NT2/D1 (cell line): Measurements from ENCODE around the gene NTHL1.

Experiments used
- DNase-seq: peaks from one replicate; pipeline ENCODE4 v3.0.0-alpha.2; 2011; ENCODE audit warnings: low read depth, low spot score
- H3K27me3 ChIP-seq: 2 replicates; pipeline ENCODE4 v1.6.0; 2011; ENCODE audit warnings: mild to moderate bottlenecking; ENCODE audit not compliant: insufficient read length, insufficient read depth
- H3K36me3 ChIP-seq: 2 replicates; pipeline ENCODE4 v1.6.1; 2011; ENCODE audit warnings: mild to moderate bottlenecking, low read length, mixed read lengths; ENCODE audit not compliant: insufficient read depth, insufficient read length
- H3K4me1 ChIP-seq: 2 replicates; pipeline ENCODE4 v1.5.1; 2011; ENCODE audit not compliant: insufficient read depth, insufficient read length
- H3K4me3 ChIP-seq: 2 replicates; pipeline ENCODE4 v1.5.1; 2011; ENCODE audit warnings: low read depth; ENCODE audit not compliant: insufficient read length
- H3K9ac ChIP-seq: 2 replicates; pipeline ENCODE4 v1.6.0; 2011; ENCODE audit warnings: low read depth; ENCODE audit not compliant: insufficient read length
- H3K9me3 ChIP-seq: 2 replicates; pipeline ENCODE4 v1.5.1; 2011; ENCODE audit warnings: mild to moderate bottlenecking, low read length; ENCODE audit not compliant: insufficient read depth
- SUZ12 ChIP-seq: IDR thresholded peaks from 2 replicates; pipeline ENCODE4 v1.6.1; 2011; ENCODE audit not compliant: insufficient read length, insufficient read depth; ENCODE audit errors: extremely low read depth
- YY1 ChIP-seq: IDR thresholded peaks from 2 replicates; pipeline ENCODE4 v1.6.1; 2011; ENCODE audit not compliant: insufficient read length, insufficient read depth
- ZNF274 ChIP-seq: IDR thresholded peaks from 2 replicates; pipeline ENCODE4 v1.6.1; 2011; ENCODE audit warnings: mild to moderate bottlenecking, low read depth, low read length

NTHL1 gene

DNA sequence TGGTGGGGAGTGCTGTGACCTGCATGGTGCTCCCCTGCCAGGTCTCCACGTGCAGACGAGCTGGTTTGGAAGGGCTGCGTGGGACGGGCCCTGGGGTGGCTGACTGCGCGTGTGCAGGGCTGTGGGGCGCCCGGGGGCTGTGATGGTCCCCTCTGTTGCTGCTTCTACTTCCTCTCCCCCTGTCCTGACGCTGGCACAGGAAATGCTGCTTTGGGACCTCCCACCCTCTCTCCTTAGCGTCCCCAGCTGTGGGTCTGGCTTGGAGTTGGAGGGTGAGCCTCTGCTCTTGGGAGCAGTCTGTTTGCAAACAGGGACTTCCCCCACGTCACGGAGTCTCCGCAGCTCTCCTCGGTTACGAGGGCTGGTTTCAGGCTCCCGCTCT lies 35.3 kb upstream of the NTHL1 start:
- Histone ChIP-seq H3K27me3 (no peaks in the 10 kb centered on the region), H3K9me3 (no peaks in the 10 kb centered on the region), H3K9ac (no peak overlapping the region), H3K36me3 (peaks cover 96% of the 10 kb centered on the region), H3K4me3 (no peak overlapping the region), H3K4me1 (peaks cover 19% of the 10 kb centered on the region)
- no peak for DNase-seq
- TF ChIP-seq YY1 = no peak

- no peaks in the 10 kb centered on the region for H3K27me3 ChIP-seq
- H3K4me3 ChIP-seq = no peak overlapping the region
- no peak for DNase-seq
- peaks cover 19% of the 10 kb centered on the region for H3K4me1 ChIP-seq
- TF ChIP-seq ZNF274 (no peak), SUZ12 (no peak), YY1 (no peak)
- H3K9me3 ChIP-seq = no peaks in the 10 kb centered on the region
- H3K36me3 ChIP-seq = peaks cover 96% of the 10 kb centered on the region
- H3K9ac ChIP-seq = peak overlapping the region; percentile 21
Measured at GRCh38 chr16:2082171-2082982, 34.7 kb upstream of the NTHL1 start.

DNA sequence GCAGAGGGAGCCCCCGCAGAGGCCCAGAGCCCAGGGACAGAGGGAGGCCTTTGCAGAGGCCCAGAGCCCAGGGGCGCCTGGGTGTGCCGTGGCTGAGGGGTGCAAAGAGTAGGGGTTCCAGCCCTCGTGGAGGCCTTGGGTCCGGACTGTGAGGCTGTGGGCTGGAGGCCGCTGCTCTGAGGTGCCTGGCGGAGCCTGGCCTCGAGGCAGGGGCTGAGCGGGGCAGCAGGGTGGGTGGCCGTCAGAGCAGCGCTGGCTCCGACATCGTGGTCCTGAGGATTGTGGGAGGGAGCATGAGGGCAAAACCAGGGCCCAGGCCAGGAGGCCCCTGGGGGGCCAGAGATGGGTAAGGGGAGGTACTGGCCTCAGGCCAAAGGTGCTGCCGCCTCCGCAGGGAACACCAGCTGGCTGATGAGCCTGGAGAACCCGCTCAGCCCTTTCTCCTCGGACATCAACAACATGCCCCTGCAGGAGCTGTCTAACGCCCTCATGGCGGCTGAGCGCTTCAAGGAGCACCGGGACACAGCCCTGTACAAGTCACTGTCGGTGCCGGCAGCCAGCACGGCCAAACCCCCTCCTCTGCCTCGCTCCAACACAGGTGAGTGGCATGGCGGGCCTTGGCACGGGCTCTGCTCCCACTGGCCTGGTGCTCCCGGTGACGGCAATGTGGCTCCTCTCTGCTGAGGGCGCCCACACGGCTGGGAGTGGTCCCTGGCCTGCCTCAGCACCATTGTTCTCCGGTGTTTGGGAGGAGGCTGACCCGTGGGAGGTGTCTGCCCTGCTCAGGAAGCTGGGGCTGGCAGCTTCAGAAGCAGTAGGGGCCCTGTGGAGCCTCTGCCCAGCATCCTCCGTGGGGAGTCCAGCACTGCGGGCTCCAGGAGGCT lies 33.8 kb upstream of the NTHL1 start:
- H3K36me3 ChIP-seq = peaks cover 97% of the 10 kb centered on the region
- H3K4me1 ChIP-seq = peaks cover 19% of the 10 kb centered on the region
- H3K9me3 ChIP-seq = no peaks in the 10 kb centered on the region
- no peak overlapping the region for H3K9ac ChIP-seq
- H3K4me3 ChIP-seq = no peak overlapping the region
- H3K27me3 ChIP-seq = no peaks in the 10 kb centered on the region
- TF ChIP-seq SUZ12 (no peak), ZNF274 (no peak), YY1 (no peak)
- DNase-seq = no peak

DNA sequence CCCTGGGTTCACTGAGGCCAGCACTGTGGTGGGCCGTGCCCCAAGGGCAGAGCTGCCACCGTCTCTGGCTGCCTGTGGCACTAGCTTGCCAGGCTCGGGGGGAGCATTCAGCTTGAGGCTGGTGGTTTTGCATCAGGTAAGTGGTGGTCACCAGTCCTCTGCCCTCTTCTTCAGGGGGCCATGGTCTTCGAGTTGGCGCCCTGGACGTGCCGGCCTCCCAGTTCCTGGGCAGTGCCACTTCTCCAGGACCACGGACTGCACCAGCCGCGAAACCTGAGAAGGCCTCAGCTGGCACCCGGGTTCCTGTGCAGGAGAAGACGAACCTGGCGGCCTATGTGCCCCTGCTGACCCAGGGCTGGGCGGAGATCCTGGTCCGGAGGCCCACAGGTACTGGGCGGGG lies 32.4 kb upstream of the NTHL1 start:
- H3K9me3 ChIP-seq = no peaks in the 10 kb centered on the region
- DNase-seq = no peak
- H3K4me3 ChIP-seq = no peak overlapping the region
- no peaks in the 10 kb centered on the region for H3K27me3 ChIP-seq
- TF ChIP-seq SUZ12 (no peak), YY1 (no peak), ZNF274 (no peak)
- no peak overlapping the region for H3K9ac ChIP-seq
- H3K4me1 ChIP-seq = peaks cover 11% of the 10 kb centered on the region
- peaks cover 93% of the 10 kb centered on the region for H3K36me3 ChIP-seq

DNA sequence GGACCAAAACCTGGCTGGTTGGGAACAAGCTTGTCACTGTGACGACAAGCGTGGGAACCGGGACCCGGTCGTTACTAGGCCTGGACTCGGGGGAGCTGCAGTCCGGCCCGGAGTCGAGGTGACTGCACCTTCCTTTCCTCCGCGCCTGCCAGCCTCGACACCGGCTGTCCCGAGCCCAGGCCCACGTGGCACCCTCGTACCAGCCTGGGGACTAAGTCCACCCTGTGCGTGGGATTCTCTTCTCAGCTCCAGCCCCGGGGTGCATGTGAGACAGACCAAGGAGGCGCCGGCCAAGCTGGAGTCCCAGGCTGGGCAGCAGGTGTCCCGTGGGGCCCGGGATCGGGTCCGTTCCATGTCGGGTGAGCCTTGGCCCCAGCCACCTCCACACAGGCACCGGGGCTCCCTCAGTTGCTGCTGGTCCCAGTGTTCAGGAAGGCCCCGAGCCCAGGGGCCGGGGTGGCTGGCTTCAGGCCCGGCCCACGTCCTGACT lies 31.7 kb upstream of the NTHL1 start:
- Histone ChIP-seq H3K36me3 (peaks cover 92% of the 10 kb centered on the region), H3K9ac (no peak overlapping the region), H3K4me3 (no peak overlapping the region), H3K27me3 (no peaks in the 10 kb centered on the region), H3K9me3 (no peaks in the 10 kb centered on the region), H3K4me1 (peaks cover 7% of the 10 kb centered on the region)
- no peak for DNase-seq
- TF ChIP-seq ZNF274 = no peak
- no peak for TF ChIP-seq YY1
- no peak for TF ChIP-seq SUZ12

- H3K27me3 ChIP-seq = no peaks in the 10 kb centered on the region
- H3K9ac ChIP-seq = peak overlapping the region; percentile 2
- TF ChIP-seq SUZ12 = no peak
- TF ChIP-seq YY1 = no peak
- no peak for TF ChIP-seq ZNF274
- H3K4me1 ChIP-seq = peaks cover 5% of the 10 kb centered on the region
- DNase-seq = no peak
- H3K4me3 ChIP-seq = no peak overlapping the region
- no peaks in the 10 kb centered on the region for H3K9me3 ChIP-seq
- peaks cover 92% of the 10 kb centered on the region for H3K36me3 ChIP-seq
Measured at GRCh38 chr16:2078691-2079090, 31.1 kb upstream of the NTHL1 start.

DNA sequence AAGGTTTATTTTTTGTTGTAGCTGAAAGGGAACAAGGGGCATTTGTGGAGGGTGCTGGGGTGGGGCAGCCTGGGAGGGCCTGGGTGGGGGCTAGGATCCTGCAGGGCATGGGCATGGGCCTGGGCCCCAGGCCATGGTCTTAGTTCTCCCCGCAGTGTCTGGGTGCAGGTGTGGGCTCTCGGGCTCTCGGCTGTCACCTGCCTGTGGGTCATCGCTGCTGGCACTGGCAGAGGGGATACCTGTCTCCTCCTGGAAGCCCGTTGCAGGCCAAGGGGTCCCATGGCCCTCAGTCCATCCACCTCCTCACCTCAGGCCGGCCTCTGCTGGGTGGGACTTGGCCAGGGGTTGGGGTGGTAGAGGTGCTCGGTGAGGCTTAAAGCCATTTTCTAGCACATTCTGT lies 30.5 kb upstream of the NTHL1 start:
- no peaks in the 10 kb centered on the region for H3K27me3 ChIP-seq
- DNase-seq = no peak
- peaks cover 92% of the 10 kb centered on the region for H3K36me3 ChIP-seq
- no peak for TF ChIP-seq ZNF274
- TF ChIP-seq YY1 = no peak
- TF ChIP-seq SUZ12 = no peak
- H3K9me3 ChIP-seq = no peaks in the 10 kb centered on the region
- H3K4me1 ChIP-seq = peaks cover 5% of the 10 kb centered on the region
- H3K4me3 ChIP-seq = no peak overlapping the region
- H3K9ac ChIP-seq = no peak overlapping the region
